GM12878 (cell line): ENCODE results near the gene SMAP1. TPM values are rescaled to one million over a fixed set of nuclear protein-coding genes. Genes with fewer than 3 reads are reported as not detected.

Experiments used
- ATAC-seq: fragments of 200-7000 bp; cut with Tn5 transposase; 3 replicates; pipeline ENCODE4 v1.9.1; 2020; ENCODE audit warnings: mild to moderate bottlenecking, moderate library complexity
- BruUV-seq: library from RNA; stranded (reverse); fragments of 400-500 nt; replicated peaks from 2 replicates; lab custom pipeline; 2021; lab: Mats Ljungman, UMichigan
- CTCF ChIA-PET: fragments of 300-600 bp; sonication (Branson Sonifier 250); formaldehyde crosslinking; extraction: SDS; loops from one replicate; lab custom pipeline; 2021; ENCODE audit warnings: inconsistent platforms; lab: Yijun Ruan, JAX
- POLR2A ChIA-PET: fragments of 350-600 bp; formaldehyde crosslinking; extraction: SDS; loops from one replicate; lab custom pipeline; 2021; ENCODE audit warnings: inconsistent platforms; lab: Charles Lee
- RAD21 ChIA-PET: fragments of 300-600 bp; sonication (Branson Sonifier 250); formaldehyde crosslinking; loops from one replicate; lab custom pipeline; 2023; ENCODE audit warnings: antibody characterized with exemption; ENCODE audit not compliant: unreplicated experiment; lab: Charles Lee
- SMC1A ChIA-PET: fragments of 300-600 bp; sonication (Branson Sonifier 250); formaldehyde crosslinking; loops from one replicate; lab custom pipeline; 2023; ENCODE audit not compliant: unreplicated experiment, uncharacterized antibody; lab: Charles Lee
- DNase-seq: peaks from one replicate; pipeline ENCODE4 v3.0.0-alpha.2; 2011; ENCODE audit warnings: low read depth, low spot score
- FAIRE-seq: peaks from 3 replicates; lab custom pipeline; 2011; peaks lifted over from hg19 to GRCh38; lab: Jason Lieb, UNC
- H2AFZ ChIP-seq: 2 replicates; pipeline ENCODE4 v1.6.0; 2011; ENCODE audit warnings: low read depth, low read length, control low read depth; ENCODE audit not compliant: control insufficient read depth
- H3K27ac ChIP-seq: 2 replicates; pipeline ENCODE4 v1.5.1; 2011; ENCODE audit warnings: control low read depth; ENCODE audit not compliant: control insufficient read depth, insufficient read depth
- H3K27me3 ChIP-seq, 2 experiments: replicated peaks in 1 of 2; 2 replicates each; pipeline versions ENCODE4 v1.6.0 to v1.6.1; 2011; ENCODE audit warnings: low read length in 1 of 2; ENCODE audit not compliant: control insufficient read depth in 2 of 2, insufficient read depth in 2 of 2
- H3K36me3 ChIP-seq, 2 experiments: 2 replicates each; pipeline ENCODE4 v1.5.1; 2011; ENCODE audit warnings: low read length in 1 of 2; ENCODE audit not compliant: control insufficient read depth in 2 of 2, insufficient read depth in 2 of 2
- H3K4me1 ChIP-seq: 2 replicates; pipeline ENCODE4 v1.6.1; 2011; ENCODE audit warnings: mild to moderate bottlenecking, low read length, moderate library complexity, mixed read lengths; ENCODE audit not compliant: control insufficient read depth, insufficient read depth
- H3K4me2 ChIP-seq: 2 replicates; pipeline ENCODE4 v1.6.0; 2011; ENCODE audit warnings: control low read depth; ENCODE audit not compliant: control insufficient read depth, insufficient read depth
- H3K4me3 ChIP-seq: fragments of 200-600 bp; sonication (generic); 2 replicates; pipeline ENCODE4 v1.5.1; 2016
- H3K79me2 ChIP-seq: 2 replicates; pipeline ENCODE4 v1.6.0; 2011; ENCODE audit warnings: low read length; ENCODE audit not compliant: control insufficient read depth, insufficient read depth
- H3K9ac ChIP-seq: 2 replicates; pipeline ENCODE4 v1.8.0; 2011; ENCODE audit warnings: low read length, control low read depth, mixed read lengths; ENCODE audit not compliant: control insufficient read depth, insufficient read depth
- H3K9me3 ChIP-seq: replicated peaks from 3 replicates; pipeline ENCODE4 v1.5.1; 2011; ENCODE audit warnings: mild to moderate bottlenecking, low read length; ENCODE audit not compliant: control insufficient read depth, insufficient read depth
- H4K20me1 ChIP-seq: 2 replicates; pipeline ENCODE4 v1.6.0; 2011; ENCODE audit not compliant: control insufficient read depth, insufficient read depth
- FOS ChIP-seq: IDR thresholded peaks from 3 replicates; pipeline ENCODE4 v1.6.1; 2011; ENCODE audit warnings: borderline replicate concordance; ENCODE audit not compliant: insufficient read length; ENCODE audit errors: extremely low read depth
- FOXM1 ChIP-seq: IDR thresholded peaks from 2 replicates; pipeline ENCODE4 v1.6.1; 2012; ENCODE audit warnings: low read depth, mild to moderate bottlenecking, inconsistent platforms, low read length, moderate library complexity
- GATAD2B ChIP-seq: fragments of 450-650 bp; conservative IDR thresholded peaks from 2 replicates; pipeline ENCODE4 v1.6.1; 2017; ENCODE audit warnings: low read depth, mild to moderate bottlenecking, moderate library complexity
- JUNB ChIP-seq: IDR thresholded peaks from 2 replicates; pipeline ENCODE4 v1.6.1; 2016; ENCODE audit warnings: antibody characterized with exemption, mild to moderate bottlenecking
- NR2F1 ChIP-seq: fragments of 450-650 bp; conservative IDR thresholded peaks from 2 replicates; pipeline ENCODE4 v1.6.1; 2017; ENCODE audit warnings: mild to moderate bottlenecking
- POLR2AphosphoS2 ChIP-seq: IDR thresholded peaks from 2 replicates; pipeline ENCODE4 v1.6.1; 2011; ENCODE audit warnings: low read depth, mild to moderate bottlenecking, low read length, improper control_type of control experiment, moderate library complexity
- ZNF622 ChIP-seq: fragments of 450-650 bp; IDR thresholded peaks from 2 replicates; pipeline ENCODE4 v1.6.1; 2017; ENCODE audit warnings: mild to moderate bottlenecking, inconsistent platforms
- WGBS: methylation state at CpG from one replicate; pipeline ENCODE4 v1.1.6; 2016; ENCODE audit warnings: low lambda C conversion rate; ENCODE audit not compliant: insufficient replicate concordance, insufficient coverage; ENCODE audit errors: missing lambda C conversion rate; 5-methylcytosine and 5-hydroxymethylcytosine counted together
- in situ Hi-C: fragments of 300-500 bp; cut with MboI; formaldehyde crosslinking; loops from 9 replicates; pipeline ENCODE4 v1.14.3; 2018; ENCODE audit warnings: mixed read lengths
- intact Hi-C: fragments of 100-400 bp; cut with micrococcal nuclease; formaldehyde crosslinking; loops from one replicate; pipeline ENCODE4 v1.14.2; 2022; ENCODE audit not compliant: unreplicated experiment
- polyA plus RNA-seq, 11 experiments: library from polyadenylated mRNA; depleted of rRNA in 4 of 11; unstranded in 6 of 11; stranded (reverse) in 5 of 11; fragments of >200 nt; fragmentation: Nextera tagmentation in 4 of 11; fragmentation: Illumina TruSeq in 1 of 11; extraction: Ambion mirVana in 4 of 11; extraction: Trizol in 1 of 11; gene quantifications; 1 replicate in 1 of 11; 2 replicates in 10 of 11; pipeline versions ENCODE4 v1.2.1 to v1.2.3, GENCODE V29; 2011 to 2016; ENCODE audit warnings: inconsistent platforms in 2 of 11, missing spikeins in 2 of 11, low read depth in 1 of 11
- total RNA-seq, 4 experiments: library from RNA; depleted of rRNA in 3 of 4; stranded (reverse); fragments of >200 nt in 3 of 4; fragmentation: Illumina TruSeq in 1 of 4; extraction: Trizol in 1 of 4; gene quantifications; 2 replicates each; pipeline versions ENCODE4 v1.2.1 to v1.2.3, GENCODE V29; 2013 to 2021
- TF ChIP-seq, protein P1 (sequence below): fragments of 450-650 bp; IDR thresholded peaks from 2 replicates; pipeline ENCODE4 v1.6.1; 2018; ENCODE audit warnings: borderline replicate concordance, mild to moderate bottlenecking; ENCODE audit not compliant: partially characterized antibody

SMAP1 gene
- total and polyA plus RNA-seq, 10 of the 15 experiments (the other 5 are each of a cell fraction or from before 2014, with no cell fraction given) = 13.7 to 33.9 (median 25.3) TPM

DNA sequence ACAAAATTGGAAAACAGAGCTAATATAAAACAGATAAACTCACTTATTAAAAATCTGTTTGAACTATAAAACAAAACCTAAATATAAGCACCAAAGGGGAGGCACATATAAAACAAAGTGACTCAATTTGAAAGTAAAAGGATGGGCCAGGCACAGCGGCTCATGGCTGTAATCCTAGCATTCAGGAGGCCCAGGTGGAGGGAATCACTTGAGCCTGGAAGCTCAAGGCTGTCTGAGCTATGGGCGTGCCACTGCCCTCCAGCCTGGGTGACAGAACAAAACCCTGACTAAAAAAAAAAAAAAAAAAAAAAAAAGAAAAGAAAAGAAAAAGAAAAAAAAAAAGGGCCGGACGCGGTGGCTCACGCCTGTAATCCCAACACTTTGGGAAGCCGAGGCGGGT lies 31.1 kb upstream of the SMAP1 start:
- 68% methylated on average over 7 of the region's 8 CpGs for WGBS
- BruUV-seq = no TSS peak
- ChIA-PET POLR2A (no interaction called here), RAD21 (no interaction called here), SMC1A (no interaction called here), CTCF (no interaction called here)
- Histone ChIP-seq H3K4me2 (no peak overlapping the region), H3K4me3 (no peak overlapping the region), H3K27me3 (no peaks in the 10 kb centered on the region; a peak in 1 of 4 replicates), H3K9ac (no peak overlapping the region), H3K4me1 (no peaks in the 10 kb centered on the region), H3K36me3 (no peaks in the 10 kb centered on the region), H2AFZ (no peak overlapping the region), H3K79me2 (no peaks in the 10 kb centered on the region), H4K20me1 (no peaks in the 10 kb centered on the region), H3K27ac (no peak overlapping the region), H3K9me3 (no peaks in the 10 kb centered on the region)
- intact Hi-C loops = no loop called here
- no peak for TF ChIP-seq FOS
- TF ChIP-seq, protein P1, sequence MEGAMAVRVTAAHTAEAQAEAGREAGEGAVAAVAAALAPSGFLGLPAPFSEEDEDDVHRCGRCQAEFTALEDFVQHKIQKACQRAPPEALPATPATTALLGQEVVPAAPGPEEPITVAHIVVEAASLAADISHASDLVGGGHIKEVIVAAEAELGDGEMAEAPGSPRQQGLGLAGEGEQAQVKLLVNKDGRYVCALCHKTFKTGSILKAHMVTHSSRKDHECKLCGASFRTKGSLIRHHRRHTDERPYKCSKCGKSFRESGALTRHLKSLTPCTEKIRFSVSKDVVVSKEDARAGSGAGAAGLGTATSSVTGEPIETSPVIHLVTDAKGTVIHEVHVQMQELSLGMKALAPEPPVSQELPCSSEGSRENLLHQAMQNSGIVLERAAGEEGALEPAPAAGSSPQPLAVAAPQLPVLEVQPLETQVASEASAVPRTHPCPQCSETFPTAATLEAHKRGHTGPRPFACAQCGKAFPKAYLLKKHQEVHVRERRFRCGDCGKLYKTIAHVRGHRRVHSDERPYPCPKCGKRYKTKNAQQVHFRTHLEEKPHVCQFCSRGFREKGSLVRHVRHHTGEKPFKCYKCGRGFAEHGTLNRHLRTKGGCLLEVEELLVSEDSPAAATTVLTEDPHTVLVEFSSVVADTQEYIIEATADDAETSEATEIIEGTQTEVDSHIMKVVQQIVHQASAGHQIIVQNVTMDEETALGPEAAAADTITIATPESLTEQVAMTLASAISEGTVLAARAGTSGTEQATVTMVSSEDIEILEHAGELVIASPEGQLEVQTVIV = no peak
- TF ChIP-seq FOXM1 = no peak
- no peak for TF ChIP-seq NR2F1
- TF ChIP-seq GATAD2B = no peak
- no peak for TF ChIP-seq POLR2AphosphoS2
- no peak for TF ChIP-seq ZNF622
- no peak for TF ChIP-seq JUNB
- DNase-seq = no peak
- FAIRE-seq = no peak
- in situ Hi-C loops = no loop called here
- ATAC-seq = no peak
